ENCODE results near the gene ADAMTS2. TPM values are rescaled to one million over a fixed set of nuclear protein-coding genes. Genes with fewer than 3 reads are reported as not detected.

Gene ADAMTS2
- total and polyA plus RNA-seq, 2 donors (not counting 3 experiments of a cell fraction or from before 2014, with no cell fraction given): not detected

GRCh38 chr5:179257176-179257682 is 88.0 kb downstream of the ADAMTS2 start:
- no peak overlapping the region for H3K27ac ChIP-seq (ENCODE audit: insufficient read depth, low read depth, low read length)
- no peak overlapping the region for H3K4me2 ChIP-seq (ENCODE audit: insufficient read depth, low read length)
- H3K4me1 ChIP-seq (ENCODE audit: control insufficient read depth, extremely low read depth, insufficient read depth, low read length): no peaks in the 10 kb centered on the region
- no peak overlapping the region for H3K9ac ChIP-seq (replicated peaks; ENCODE audit: extremely low read depth, insufficient read depth, low read length)
- H2AFZ ChIP-seq (ENCODE audit: low read depth, low read length): no peak overlapping the region
- intact Hi-C loops (cut with micrococcal nuclease): no loop called here
- H3K9me3 ChIP-seq (replicated peaks; ENCODE audit: control insufficient read depth, insufficient read depth, low read length): peaks cover 11% of the 10 kb centered on the region
- H3K4me3 ChIP-seq (replicated peaks in 1 of 3; ENCODE audit: insufficient read depth in 1 of 3, low read depth in 1 of 3, low read length in 3 of 3): no peak overlapping the region
- no peaks in the 10 kb centered on the region for H3K27me3 ChIP-seq (ENCODE audit: control insufficient read depth in 2 of 2, insufficient read depth in 2 of 2, low read length in 2 of 2)
- no peak for FAIRE-seq
- no peaks in the 10 kb centered on the region for H3K9me1 ChIP-seq (replicated peaks; ENCODE audit: control insufficient read depth, extremely low read depth, insufficient read depth, low read length)
- H3K36me3 ChIP-seq (ENCODE audit: control insufficient read depth in 2 of 2, extremely low read depth in 1 of 2, insufficient read depth in 2 of 2, low read length in 2 of 2): no peaks in the 10 kb centered on the region
- dilution Hi-C loops (cut with MboI; ENCODE audit: extremely low pct_ligation_motif_present, low sequenced_read_pairs): no loop called here
- ChIA-PET POLR2A (interaction anchor here (0.7 kb wide), 1 partner anchor 186 kb away, joined by 4 read pairs; no protein-coding TSS in a partner anchor), CTCF (no interaction called here)
- no peaks in the 10 kb centered on the region for H4K20me1 ChIP-seq (replicated peaks; ENCODE audit: control insufficient read depth, extremely low read depth, insufficient read depth, low read length)
- TF ChIP-seq MYC (IDR thresholded peaks at IDR 0.05; ENCODE audit: low read depth, low read length) (no peak), MAX (IDR thresholded peaks at IDR 0.05; ENCODE audit: insufficient read depth, insufficient read length) (no peak), JUN (IDR thresholded peaks at IDR 0.05; ENCODE audit: borderline replicate concordance, insufficient read depth, insufficient read length, low read depth) (no peak), CTCF (IDR thresholded peaks at IDR 0.05; ENCODE audit: extremely low read depth in 1 of 2, insufficient read depth in 1 of 2, low read depth in 1 of 2, low read length in 2 of 2) (no peak), EZH2 (IDR thresholded peaks at IDR 0.05; ENCODE audit: borderline replicate concordance, low read depth, low read length, severe bottlenecking) (no peak), POLR2A (IDR thresholded peaks at IDR 0.05; ENCODE audit: low read depth, low read length) (no peak), GATA2 (IDR thresholded peaks at IDR 0.05; ENCODE audit: insufficient read depth, insufficient read length, low read depth, low read length) (no peak), POLR2AphosphoS5 (IDR thresholded peaks at IDR 0.05; ENCODE audit: insufficient read depth, low read depth, low read length) (no peak), FOS (IDR thresholded peaks at IDR 0.05; ENCODE audit: borderline replicate concordance, insufficient read depth, low read length) (no peak)
- H3K79me2 ChIP-seq (ENCODE audit: control insufficient read depth, insufficient read depth, low read length): no peaks in the 10 kb centered on the region
- DNase-seq (ENCODE audit: low read depth, low spot score): no peak
- no TSS peak for BruUV-seq (replicated peaks)
